ENCODE measurements around the gene CCL24. TPM values are rescaled to one million over a fixed set of nuclear protein-coding genes. Genes with fewer than 3 reads are reported as not detected.

The CCL24 gene
- total and polyA plus RNA-seq, 2 of the 4 experiments (the other 2 are of a cell fraction) = not detected

DNA sequence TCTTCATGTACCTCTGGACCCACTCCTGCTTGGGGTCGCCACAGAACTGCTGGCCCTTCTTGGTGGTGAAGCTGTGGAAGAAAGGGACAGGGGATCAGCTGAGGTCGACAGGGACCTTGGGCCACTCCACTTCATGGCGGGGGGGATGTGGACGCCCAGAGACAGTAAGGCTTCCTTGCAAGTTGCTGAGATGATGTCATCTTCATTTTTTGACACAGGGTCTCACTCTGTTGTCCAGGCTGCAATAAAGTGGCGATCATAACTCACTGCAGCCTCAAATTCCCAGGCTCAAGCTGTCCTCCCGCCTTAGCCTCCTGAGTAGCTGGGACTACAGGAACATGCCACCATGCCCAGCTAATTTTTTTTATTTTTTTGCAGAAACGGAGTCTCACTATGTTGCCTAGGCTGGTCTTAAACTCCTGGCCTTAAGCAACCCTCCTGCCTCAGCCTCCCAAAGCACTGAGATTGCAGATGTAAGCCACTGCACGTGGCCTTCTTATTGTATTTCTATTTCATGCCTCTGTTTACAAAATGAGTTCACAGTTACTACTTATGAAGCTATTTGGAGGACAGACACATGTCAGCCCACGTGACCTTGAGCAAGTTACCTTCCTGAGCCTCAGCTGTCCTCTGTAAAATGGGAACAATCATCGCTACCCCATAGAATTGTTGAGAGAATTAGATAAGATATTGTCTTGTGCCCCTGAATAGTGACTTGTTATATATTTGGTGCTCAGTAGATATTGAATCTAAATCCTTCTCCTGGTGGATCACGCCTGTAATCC lies 1.5 kb downstream of the CCL24 start:
- dilution Hi-C loops (cut with HindIII; ENCODE audit: low sequenced_read_pairs, unreplicated experiment) = no loop called here
- BruUV-seq (replicated peaks) = no TSS peak
- H3K4me3 ChIP-seq (ENCODE audit: insufficient read depth, low read depth, low read length) = no peak overlapping the region
- H3K9me3 ChIP-seq (ENCODE audit: control insufficient read depth, insufficient read depth, low read length) = peaks cover 8% of the 10 kb centered on the region
- H3K27ac ChIP-seq (ENCODE audit: insufficient read depth, low read length) = no peak overlapping the region
- no peak for DNase-seq
- H2BK5ac ChIP-seq (ENCODE audit: low read depth, low read length, poor library complexity, severe bottlenecking) = no peak overlapping the region
- POLR2A ChIA-PET (ENCODE audit: unreplicated experiment) = interaction anchor here (0.7 kb wide), 1 partner anchor 29 kb away, joined by 4 read pairs; no protein-coding TSS in a partner anchor
- peaks cover 2% of the 10 kb centered on the region for H3K4me1 ChIP-seq (ENCODE audit: control insufficient read depth, insufficient read depth, low read length)
- H4K8ac ChIP-seq (ENCODE audit: low read depth in 2 of 2, low read length in 2 of 2) = no peak overlapping the region
- H3K9ac ChIP-seq (ENCODE audit: low read depth, low read length) = no peak overlapping the region
- H4K5ac ChIP-seq (ENCODE audit: low read depth, low read length) = no peak overlapping the region
- no peak overlapping the region for H3K18ac ChIP-seq (ENCODE audit: low read depth, low read length)
- H3K79me1 ChIP-seq (ENCODE audit: low read depth in 1 of 2, low read length in 2 of 2) = no peaks in the 10 kb centered on the region
- H4K91ac ChIP-seq (ENCODE audit: insufficient read depth, low read depth, low read length) = no peak overlapping the region
- H2AFZ ChIP-seq (replicated peaks; ENCODE audit: low read length, poor library complexity) = no peak overlapping the region
- CTCF ChIA-PET = interaction anchor here (0.5 kb wide), 1 partner anchor 61 kb away, joined by 3 read pairs; no protein-coding TSS in a partner anchor
- intact Hi-C loops (cut with micrococcal nuclease) = no loop called here
- H3K4ac ChIP-seq (ENCODE audit: low read depth, low read length) = no peak overlapping the region
- H3K14ac ChIP-seq (replicated peaks; ENCODE audit: low read depth, low read length) = no peak overlapping the region
- H2BK15ac ChIP-seq (ENCODE audit: low read depth, low read length) = no peak overlapping the region
- H2AK9ac ChIP-seq (replicated peaks; ENCODE audit: low read depth, low read length, poor library complexity) = no peak overlapping the region
- H3K4me2 ChIP-seq (ENCODE audit: low read depth, low read length) = no peak overlapping the region
- H2BK20ac ChIP-seq (ENCODE audit: low read depth, low read length) = no peak overlapping the region
- H4K20me1 ChIP-seq (ENCODE audit: insufficient read depth, low read length) = 0 out of 2 replicates have a peak, but pooled peaks cover 3% of the 10 kb centered on the region
- 86% methylated on average over 3 of the region's 11 CpGs; no CpG with 5 or more reads in 1 of the 2 experiments for WGBS, 2 experiments (ENCODE audit: extremely low coverage in 2 of 2, insufficient read length in 1 of 2)
- peaks cover 3% of the 10 kb centered on the region for H3K9me1 ChIP-seq (ENCODE audit: insufficient read depth, low read length)
- no peak for ATAC-seq (ENCODE audit: low read depth)
- peaks cover 12% of the 10 kb centered on the region for H3K27me3 ChIP-seq (ENCODE audit: control insufficient read depth, insufficient read depth, low read length)
- TF ChIP-seq CEBPB (IDR thresholded peaks at IDR 0.05; ENCODE audit: low read depth, low read length) = no peak
- no peak for TF ChIP-seq MAZ (IDR thresholded peaks at IDR 0.05; ENCODE audit: borderline replicate concordance, low read depth, low read length)
- no peak for TF ChIP-seq RAD21 (IDR thresholded peaks at IDR 0.05; ENCODE audit: low read length)
- no peak for TF ChIP-seq SMC3 (IDR thresholded peaks at IDR 0.05; ENCODE audit: low read depth, low read length)
- no peak for TF ChIP-seq MAFK (IDR thresholded peaks at IDR 0.05; ENCODE audit: low read depth, low read length)
- TF ChIP-seq POLR2A (IDR thresholded peaks at IDR 0.05; ENCODE audit: low read depth, low read length) = no peak
- TF ChIP-seq, protein P1, sequence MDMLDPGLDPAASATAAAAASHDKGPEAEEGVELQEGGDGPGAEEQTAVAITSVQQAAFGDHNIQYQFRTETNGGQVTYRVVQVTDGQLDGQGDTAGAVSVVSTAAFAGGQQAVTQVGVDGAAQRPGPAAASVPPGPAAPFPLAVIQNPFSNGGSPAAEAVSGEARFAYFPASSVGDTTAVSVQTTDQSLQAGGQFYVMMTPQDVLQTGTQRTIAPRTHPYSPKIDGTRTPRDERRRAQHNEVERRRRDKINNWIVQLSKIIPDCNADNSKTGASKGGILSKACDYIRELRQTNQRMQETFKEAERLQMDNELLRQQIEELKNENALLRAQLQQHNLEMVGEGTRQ (IDR thresholded peaks at IDR 0.05; ENCODE audit: low read depth, low read length) = no peak
- TF ChIP-seq MXI1 (IDR thresholded peaks at IDR 0.05; ENCODE audit: borderline replicate concordance, low read depth, low read length) = no peak
- no peak for TF ChIP-seq FOS (IDR thresholded peaks at IDR 0.05; ENCODE audit: low read depth, low read length)
- TF ChIP-seq, protein P2, sequence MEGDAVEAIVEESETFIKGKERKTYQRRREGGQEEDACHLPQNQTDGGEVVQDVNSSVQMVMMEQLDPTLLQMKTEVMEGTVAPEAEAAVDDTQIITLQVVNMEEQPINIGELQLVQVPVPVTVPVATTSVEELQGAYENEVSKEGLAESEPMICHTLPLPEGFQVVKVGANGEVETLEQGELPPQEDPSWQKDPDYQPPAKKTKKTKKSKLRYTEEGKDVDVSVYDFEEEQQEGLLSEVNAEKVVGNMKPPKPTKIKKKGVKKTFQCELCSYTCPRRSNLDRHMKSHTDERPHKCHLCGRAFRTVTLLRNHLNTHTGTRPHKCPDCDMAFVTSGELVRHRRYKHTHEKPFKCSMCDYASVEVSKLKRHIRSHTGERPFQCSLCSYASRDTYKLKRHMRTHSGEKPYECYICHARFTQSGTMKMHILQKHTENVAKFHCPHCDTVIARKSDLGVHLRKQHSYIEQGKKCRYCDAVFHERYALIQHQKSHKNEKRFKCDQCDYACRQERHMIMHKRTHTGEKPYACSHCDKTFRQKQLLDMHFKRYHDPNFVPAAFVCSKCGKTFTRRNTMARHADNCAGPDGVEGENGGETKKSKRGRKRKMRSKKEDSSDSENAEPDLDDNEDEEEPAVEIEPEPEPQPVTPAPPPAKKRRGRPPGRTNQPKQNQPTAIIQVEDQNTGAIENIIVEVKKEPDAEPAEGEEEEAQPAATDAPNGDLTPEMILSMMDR (conservative IDR thresholded peaks at IDR 0.05; ENCODE audit: low read depth, low read length) = no peak
- TF ChIP-seq, protein P3, sequence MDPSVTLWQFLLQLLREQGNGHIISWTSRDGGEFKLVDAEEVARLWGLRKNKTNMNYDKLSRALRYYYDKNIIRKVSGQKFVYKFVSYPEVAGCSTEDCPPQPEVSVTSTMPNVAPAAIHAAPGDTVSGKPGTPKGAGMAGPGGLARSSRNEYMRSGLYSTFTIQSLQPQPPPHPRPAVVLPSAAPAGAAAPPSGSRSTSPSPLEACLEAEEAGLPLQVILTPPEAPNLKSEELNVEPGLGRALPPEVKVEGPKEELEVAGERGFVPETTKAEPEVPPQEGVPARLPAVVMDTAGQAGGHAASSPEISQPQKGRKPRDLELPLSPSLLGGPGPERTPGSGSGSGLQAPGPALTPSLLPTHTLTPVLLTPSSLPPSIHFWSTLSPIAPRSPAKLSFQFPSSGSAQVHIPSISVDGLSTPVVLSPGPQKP (IDR thresholded peaks at IDR 0.05; ENCODE audit: borderline replicate concordance, low read depth, low read length) = no peak
- no peak for TF ChIP-seq BHLHE40 (IDR thresholded peaks at IDR 0.05; ENCODE audit: low read depth, low read length)
- no peak for TF ChIP-seq RFX5 (IDR thresholded peaks at IDR 0.05; ENCODE audit: low read depth, low read length)
- no peak overlapping the region for H2BK120ac ChIP-seq (ENCODE audit: low read depth, low read length)
- H2AK5ac ChIP-seq (ENCODE audit: low read depth, low read length) = no peak overlapping the region
- no peak overlapping the region for H3K56ac ChIP-seq (ENCODE audit: extremely low read depth, insufficient read depth, low read length)
- H3K23ac ChIP-seq (ENCODE audit: low read depth, low read length) = no peak overlapping the region
- H3K36me3 ChIP-seq (ENCODE audit: control insufficient read depth, insufficient read depth, low read length) = no peaks in the 10 kb centered on the region
- in situ Hi-C loops (cut with MboI; ENCODE audit: low sequenced_read_pairs) = no loop called here

Data from IMR-90 (cell line).